OCI-LY1 (cell line): ENCODE measurements around the gene FOXO3.

Experiments
- H2AFZ ChIP-seq: fragments of 200-600 bp; sonication (generic), shearing (Covaris generic); 2 replicates; pipeline ENCODE4 v1.6.0; 2014; ENCODE audit warnings: antibody characterized with exemption, mild to moderate bottlenecking, low read length
- H3F3A ChIP-seq: fragments of 200-600 bp; sonication (generic), shearing (Covaris generic); 2 replicates; pipeline ENCODE4 v1.6.0; 2014; ENCODE audit warnings: mild to moderate bottlenecking, antibody characterized with exemption, low read length, moderate library complexity; ENCODE audit not compliant: insufficient read depth
- H3K27ac ChIP-seq: fragments of 200-600 bp; sonication (generic); 2 replicates; pipeline ENCODE4 v1.5.1; 2014; ENCODE audit warnings: low read length, mixed run types, mild to moderate bottlenecking, low read depth; ENCODE audit not compliant: poor library complexity, severe bottlenecking
- H3K27me3 ChIP-seq: fragments of 200-600 bp; sonication (generic); 2 replicates; pipeline ENCODE4 v1.6.0; 2014; ENCODE audit warnings: antibody characterized with exemption, mild to moderate bottlenecking, low read length, moderate library complexity; ENCODE audit not compliant: insufficient read depth
- H3K36me3 ChIP-seq: fragments of 200-600 bp; sonication (generic); 2 replicates; pipeline ENCODE4 v1.6.1; 2014; ENCODE audit warnings: mild to moderate bottlenecking, antibody characterized with exemption, low read length, moderate library complexity, mixed read lengths; ENCODE audit not compliant: insufficient read depth
- H3K4me1 ChIP-seq: fragments of 200-600 bp; sonication (generic); 2 replicates; pipeline ENCODE4 v1.5.1; 2014; ENCODE audit warnings: mild to moderate bottlenecking, low read length, moderate library complexity; ENCODE audit not compliant: insufficient read depth, severe bottlenecking
- H3K4me2 ChIP-seq: fragments of 200-600 bp; sonication (generic), shearing (Covaris generic); 2 replicates; pipeline ENCODE4 v1.6.1; 2014; ENCODE audit warnings: low read length
- H3K4me3 ChIP-seq: fragments of 200-600 bp; sonication (generic); 2 replicates; pipeline ENCODE4 v1.5.1; 2014; ENCODE audit warnings: low read length, low read depth, mild to moderate bottlenecking, mixed read lengths; ENCODE audit not compliant: poor library complexity, severe bottlenecking
- H3K79me2 ChIP-seq: fragments of 200-600 bp; shearing (Covaris generic); 2 replicates; pipeline ENCODE4 v1.6.1; 2016; ENCODE audit warnings: mixed run types, low read length, mixed read lengths; ENCODE audit not compliant: insufficient read depth
- H3K9ac ChIP-seq: fragments of 200-600 bp; sonication (generic), shearing (Covaris generic); 2 replicates; pipeline ENCODE4 v1.6.1; 2014; ENCODE audit warnings: mild to moderate bottlenecking, low read length, mixed read lengths
- H3K9me2 ChIP-seq: fragments of 200-600 bp; sonication (generic), shearing (Covaris generic); 2 replicates; pipeline ENCODE4 v1.6.1; 2014; ENCODE audit warnings: low read depth, mild to moderate bottlenecking, low read length, mixed read lengths
- H3K9me3 ChIP-seq: fragments of 200-600 bp; shearing (Covaris generic); 2 replicates; pipeline ENCODE4 v1.6.1; 2014; ENCODE audit warnings: low read length, mixed read lengths
- H4K20me1 ChIP-seq: fragments of 200-600 bp; sonication (generic), shearing (Covaris generic); 2 replicates; pipeline ENCODE4 v1.6.0; 2016; ENCODE audit warnings: mild to moderate bottlenecking, low read length; ENCODE audit not compliant: insufficient read depth
- CTCF ChIP-seq: fragments of 200-600 bp; sonication (generic), shearing (Covaris generic); IDR thresholded peaks from 2 replicates; pipeline ENCODE4 v1.5.1; 2017; ENCODE audit warnings: mild to moderate bottlenecking, antibody characterized with exemption, low read length, moderate library complexity, mixed read lengths
- EZH2 ChIP-seq: fragments of 200-600 bp; sonication (generic), shearing (Covaris generic); IDR thresholded peaks from 2 replicates; pipeline ENCODE4 v1.8.0; 2017; ENCODE audit warnings: borderline replicate concordance, mixed run types, mild to moderate bottlenecking, antibody characterized with exemption, low read length, moderate library complexity, mixed read lengths

Gene FOXO3

GRCh38 chr6:108626777-108627176, 66.1 kb downstream of the FOXO3 start:
- no peak for TF ChIP-seq EZH2
- TF ChIP-seq CTCF, result no peak
- Histone ChIP-seq H4K20me1 (no peaks in the 10 kb centered on the region), H3K36me3 (no peaks in the 10 kb centered on the region), H3F3A (no peaks in the 10 kb centered on the region), H2AFZ (no peak overlapping the region), H3K4me2 (no peak overlapping the region), H3K4me3 (no peak overlapping the region), H3K9me2 (no peaks in the 10 kb centered on the region), H3K9ac (no peak overlapping the region), H3K27me3 (no peaks in the 10 kb centered on the region), H3K27ac (no peak overlapping the region), H3K4me1 (no peaks in the 10 kb centered on the region), H3K79me2 (no peaks in the 10 kb centered on the region), H3K9me3 (no peaks in the 10 kb centered on the region)

- Histone ChIP-seq H3K9ac (no peak overlapping the region), H3K79me2 (no peaks in the 10 kb centered on the region), H2AFZ (no peak overlapping the region), H3K27ac (no peak overlapping the region), H3K9me2 (no peaks in the 10 kb centered on the region), H3F3A (no peaks in the 10 kb centered on the region), H3K4me1 (no peaks in the 10 kb centered on the region), H4K20me1 (no peaks in the 10 kb centered on the region), H3K4me3 (no peak overlapping the region), H3K36me3 (no peaks in the 10 kb centered on the region), H3K4me2 (no peak overlapping the region), H3K27me3 (no peaks in the 10 kb centered on the region), H3K9me3 (no peaks in the 10 kb centered on the region)
- TF ChIP-seq CTCF (no peak), EZH2 (no peak)
Measured at GRCh38 chr6:108627692-108628550, 67.2 kb downstream of the FOXO3 start.

GRCh38 chr6:108630050-108630714, 69.5 kb downstream of the FOXO3 start:
- H3K79me2 ChIP-seq, result no peaks in the 10 kb centered on the region
- no peaks in the 10 kb centered on the region for H3F3A ChIP-seq
- H3K9me3 ChIP-seq, result no peaks in the 10 kb centered on the region
- no peaks in the 10 kb centered on the region for H3K9me2 ChIP-seq
- H2AFZ ChIP-seq, result no peak overlapping the region
- H3K27ac ChIP-seq, result no peak overlapping the region
- H4K20me1 ChIP-seq, result no peaks in the 10 kb centered on the region
- TF ChIP-seq EZH2 (no peak), CTCF (no peak)
- H3K4me3 ChIP-seq, result no peak overlapping the region
- H3K36me3 ChIP-seq, result no peaks in the 10 kb centered on the region
- no peak overlapping the region for H3K9ac ChIP-seq
- H3K4me2 ChIP-seq, result no peak overlapping the region
- H3K27me3 ChIP-seq, result no peaks in the 10 kb centered on the region
- H3K4me1 ChIP-seq, result no peaks in the 10 kb centered on the region
